H1 (cell line): ENCODE measurements around the gene FOXG1. TPM values are rescaled to one million over a fixed set of nuclear protein-coding genes. Genes with fewer than 3 reads are reported as not detected.

Experiments
- CBX8 ChIP-seq: fragments of 300-800, 300-1000 bp; sonication (generic); IDR thresholded peaks from 2 replicates; pipeline ENCODE4 v1.7.1; 2016; ENCODE audit warnings: low read depth, low read length, borderline replicate concordance
- CHD1 ChIP-seq: IDR thresholded peaks from 2 replicates; pipeline ENCODE4 v1.6.1; 2012; ENCODE audit warnings: low read depth, low read length, improper control_type of control experiment
- CREB1 ChIP-seq: IDR thresholded peaks from 2 replicates; pipeline ENCODE4 v1.6.1; 2012; ENCODE audit warnings: inconsistent platforms
- CTBP2 ChIP-seq: IDR thresholded peaks from 2 replicates; pipeline ENCODE4 v1.7.0; 2011; ENCODE audit warnings: borderline replicate concordance, mild to moderate bottlenecking, moderate library complexity, mixed read lengths, low read length; ENCODE audit not compliant: insufficient read depth, insufficient read length
- EGR1 ChIP-seq: IDR thresholded peaks from 2 replicates; pipeline ENCODE4 v1.6.1; 2011; ENCODE audit warnings: low read depth, low read length, borderline replicate concordance
- GABPA ChIP-seq: IDR thresholded peaks from 2 replicates; pipeline ENCODE4 v1.6.1; 2011; ENCODE audit warnings: mild to moderate bottlenecking, low read length, moderate library complexity, borderline replicate concordance; ENCODE audit not compliant: insufficient read depth
- HDAC6 ChIP-seq: IDR thresholded peaks from one replicate; pipeline ENCODE4 v1.7.1; 2012; ENCODE audit warnings: low read depth, mild to moderate bottlenecking, inconsistent platforms, low read length, moderate library complexity
- KDM5A ChIP-seq: fragments of 200-600 bp; IDR thresholded peaks from 2 replicates; pipeline ENCODE4 v1.7.1; 2012; ENCODE audit warnings: mild to moderate bottlenecking, low read length, inconsistent platforms, mixed read lengths
- POLR2A ChIP-seq, 2 experiments: IDR thresholded peaks; 1 replicate in 1 of 2; 2 replicates in 1 of 2; pipeline ENCODE4 v1.6.1; 2011; ENCODE audit warnings: low read depth in 2 of 2, low read length in 2 of 2, mild to moderate bottlenecking in 2 of 2; ENCODE audit errors: control extremely low read depth in 1 of 2
- TAF1 ChIP-seq: IDR thresholded peaks from 2 replicates; pipeline ENCODE4 v1.6.1; 2011; ENCODE audit warnings: mild to moderate bottlenecking, low read depth, low read length
- TAF7 ChIP-seq: optimal IDR thresholded peaks from 2 replicates; pipeline ENCODE3; 2011; ENCODE audit warnings: low read depth, mild to moderate bottlenecking, inconsistent platforms, low read length, moderate library complexity, borderline replicate concordance
- TCF12 ChIP-seq: IDR thresholded peaks from 2 replicates; pipeline ENCODE4 v1.6.1; 2011; ENCODE audit warnings: low read depth, mild to moderate bottlenecking, low read length
- TEAD4 ChIP-seq: IDR thresholded peaks from 2 replicates; pipeline ENCODE4 v1.6.1; 2012; ENCODE audit warnings: low read depth, low read length, inconsistent platforms, mixed read lengths
- polyA plus RNA-seq, 7 experiments: library from polyadenylated mRNA; depleted of rRNA in 3 of 7; stranded (reverse) in 5 of 7; unstranded in 2 of 7; fragments of >200 nt in 5 of 7; fragments of 200-250 nt in 2 of 7; gene quantifications; 1 replicate in 5 of 7; 2 replicates in 1 of 7; 4 replicates in 1 of 7; pipeline versions ENCODE4 v1.2.1 to v1.2.3, GENCODE V29; 2011 to 2013; ENCODE audit warnings: missing spikeins in 2 of 7, mixed read lengths in 2 of 7
- total RNA-seq: library from RNA; stranded (reverse); fragmentation: NEBNext Ultra II Directional; extraction: Animal tissue kit (Norgen Biotek cat#: 25700); gene quantifications from 2 replicates; pipeline ENCODE4 v1.2.1, GENCODE V29; 2021

The FOXG1 gene
- total and polyA plus RNA-seq, 2 of the 8 experiments (the other 6 are each of a cell fraction or from before 2014, with no cell fraction given), result 0.03 to 0.24 TPM

DNA sequence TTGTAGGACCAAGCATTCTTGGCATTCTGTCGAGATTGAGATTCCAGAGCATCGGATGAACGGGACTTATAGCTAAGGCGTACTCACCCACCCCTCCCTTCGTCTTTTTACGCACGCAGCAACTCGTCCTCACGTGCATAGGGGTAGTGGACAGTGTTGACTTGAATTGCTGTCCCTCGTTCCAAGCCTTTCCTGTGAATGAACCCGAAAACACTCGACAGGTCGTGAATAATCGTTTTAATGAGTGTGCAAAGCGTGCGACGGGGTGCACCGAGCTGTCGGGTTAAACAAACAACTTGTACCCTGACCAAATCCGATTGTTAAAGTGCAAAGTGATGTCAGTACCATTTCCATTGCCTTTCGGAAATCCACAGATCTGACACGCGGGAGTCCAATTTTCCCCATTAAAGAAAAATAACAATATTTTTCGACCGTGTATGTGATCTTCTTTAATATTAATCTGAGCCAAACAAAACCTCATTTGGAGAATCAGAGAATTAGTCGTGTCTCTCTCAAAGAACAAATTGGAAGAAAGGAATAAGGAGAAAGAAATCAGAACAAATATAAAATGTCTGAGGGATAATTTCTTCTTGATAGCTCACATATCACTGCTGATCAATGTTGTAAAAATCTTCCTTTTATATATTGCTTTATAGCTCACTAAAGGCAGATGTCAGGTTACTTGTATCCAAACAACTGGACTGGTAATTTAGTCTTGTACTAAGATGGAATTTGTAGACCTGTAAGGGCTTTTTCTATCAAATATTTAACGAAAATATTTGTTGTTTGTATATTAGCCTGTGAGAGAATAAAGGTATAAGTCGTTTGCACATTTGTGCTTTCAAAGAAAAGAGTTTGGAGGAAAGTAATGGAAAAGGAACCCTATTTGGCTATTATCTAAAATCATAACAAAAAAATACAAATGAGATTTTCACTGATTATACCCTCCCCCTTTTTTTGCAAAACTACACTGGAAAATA, 11.8 kb downstream of the FOXG1 start (continued):
- no peak for TF ChIP-seq EGR1
- no peak for TF ChIP-seq CHD1
- TF ChIP-seq TEAD4, result peak; percentile 84
- no peak for TF ChIP-seq TAF1
- TF ChIP-seq CREB1, result no peak
- TF ChIP-seq TCF12, result no peak
- TF ChIP-seq CTBP2, result no peak
- TF ChIP-seq GABPA, result no peak
- TF ChIP-seq KDM5A, result no peak
- TF ChIP-seq CBX8, result peak; percentile 63; the same call in 1 of the 2 replicates
- no peak for TF ChIP-seq TAF7
- TF ChIP-seq HDAC6, result no peak
- no peak for TF ChIP-seq POLR2A (IDR thresholded peaks at IDR 0.05; ENCODE audit: control extremely low read depth in 1 of 2, low read depth in 2 of 2, low read length in 2 of 2)
